ENCODE data around the gene L3MBTL1. TPM values are rescaled to one million over a fixed set of nuclear protein-coding genes. Genes with fewer than 3 reads are reported as not detected.
"Not testable (repeated sequence)": the region's sequence is repeated elsewhere in the genome, so short reads cannot be mapped to it uniquely, and the experiment has no call there.

The L3MBTL1 gene
- total and polyA plus RNA-seq, 3 donors from 2014 or later, result 16.9 to 68.1 (median 64.5) TPM

DNA sequence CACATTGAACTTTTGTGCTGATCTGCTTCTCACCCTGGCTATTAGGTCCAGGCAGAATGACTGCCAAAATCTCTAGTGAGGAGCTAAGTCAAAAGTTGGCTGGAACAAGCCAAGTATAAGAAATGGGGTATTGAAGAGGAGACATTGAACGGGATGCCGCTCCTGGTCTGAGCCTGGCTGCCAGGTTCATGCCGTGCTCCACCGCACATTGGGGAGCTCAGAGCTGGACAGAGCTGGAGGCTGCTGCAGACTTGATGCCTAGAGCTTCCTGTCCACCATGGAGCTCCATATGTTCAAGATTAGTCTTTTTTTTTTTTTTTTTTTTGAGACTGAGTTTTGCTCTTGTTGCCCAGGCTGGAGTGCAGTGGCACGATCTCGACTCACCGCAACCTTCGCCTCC lies 79.1 kb downstream of the L3MBTL1 start:
- Histone ChIP-seq H3K4me3 (no peak overlapping the region), H3K27me3 (no peaks in the 10 kb centered on the region), H3K27ac (peak overlapping the region in 1 of 2 donors; percentile 59), H3K4me1 (peaks cover 33% of the 10 kb centered on the region), H3K9me3 (no peaks in the 10 kb centered on the region), H3K36me3 (ENCODE audit: low read depth, missing control alignments) (no peaks in the 10 kb centered on the region)
- peak; percentile 64 for DNase-seq
- intact Hi-C loops (cut with DNase I; ENCODE audit: low total_unique reads), result no loop called here
- TF ChIP-seq, protein P1, sequence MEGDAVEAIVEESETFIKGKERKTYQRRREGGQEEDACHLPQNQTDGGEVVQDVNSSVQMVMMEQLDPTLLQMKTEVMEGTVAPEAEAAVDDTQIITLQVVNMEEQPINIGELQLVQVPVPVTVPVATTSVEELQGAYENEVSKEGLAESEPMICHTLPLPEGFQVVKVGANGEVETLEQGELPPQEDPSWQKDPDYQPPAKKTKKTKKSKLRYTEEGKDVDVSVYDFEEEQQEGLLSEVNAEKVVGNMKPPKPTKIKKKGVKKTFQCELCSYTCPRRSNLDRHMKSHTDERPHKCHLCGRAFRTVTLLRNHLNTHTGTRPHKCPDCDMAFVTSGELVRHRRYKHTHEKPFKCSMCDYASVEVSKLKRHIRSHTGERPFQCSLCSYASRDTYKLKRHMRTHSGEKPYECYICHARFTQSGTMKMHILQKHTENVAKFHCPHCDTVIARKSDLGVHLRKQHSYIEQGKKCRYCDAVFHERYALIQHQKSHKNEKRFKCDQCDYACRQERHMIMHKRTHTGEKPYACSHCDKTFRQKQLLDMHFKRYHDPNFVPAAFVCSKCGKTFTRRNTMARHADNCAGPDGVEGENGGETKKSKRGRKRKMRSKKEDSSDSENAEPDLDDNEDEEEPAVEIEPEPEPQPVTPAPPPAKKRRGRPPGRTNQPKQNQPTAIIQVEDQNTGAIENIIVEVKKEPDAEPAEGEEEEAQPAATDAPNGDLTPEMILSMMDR (IDR thresholded peaks at IDR 0.05), result no peak
- no peak for TF ChIP-seq POLR2A (IDR thresholded peaks at IDR 0.05)
- 54 to 69% methylated on average over 8 of the region's 8 CpGs for WGBS, 2 donors

- H3K36me3 ChIP-seq (ENCODE audit: low read depth, missing control alignments); H3K4me3 ChIP-seq; intact Hi-C loops (cut with DNase I; ENCODE audit: low total_unique reads); H3K9me3 ChIP-seq; H3K27me3 ChIP-seq; DNase-seq: not testable (repeated sequence)
- 68 to 69% methylated on average over 10 of the region's 10 CpGs for WGBS, 2 donors
- peaks cover 41% of the 10 kb centered on the region for H3K4me1 ChIP-seq
- H3K27ac ChIP-seq, result peak overlapping the region in 1 of 2 donors; percentile 59
These were observed 81.0 kb downstream of the L3MBTL1 start for GRCh38 chr20:43588526-43588925.

- Histone ChIP-seq H3K27me3 (no peaks in the 10 kb centered on the region), H3K4me3 (peak overlapping the region; percentile 85 to 95), H3K27ac (peak overlapping the region; percentile 79 to 88), H3K9me3 (no peaks in the 10 kb centered on the region), H3K36me3 (ENCODE audit: low read depth, missing control alignments) (no peaks in the 10 kb centered on the region), H3K4me1 (peaks cover 34% of the 10 kb centered on the region)
- TF ChIP-seq POLR2A (IDR thresholded peaks at IDR 0.05), result no peak
- TF ChIP-seq, protein P1 (IDR thresholded peaks at IDR 0.05), result no peak
- intact Hi-C loops (cut with DNase I; ENCODE audit: low total_unique reads), result no loop called here
- peak; percentile 46 for DNase-seq
- WGBS, 2 donors, result 20 to 21% methylated on average over 9 of the region's 9 CpGs
These were observed 82.5 kb downstream of the L3MBTL1 start for GRCh38 chr20:43590036-43590391.

DNA sequence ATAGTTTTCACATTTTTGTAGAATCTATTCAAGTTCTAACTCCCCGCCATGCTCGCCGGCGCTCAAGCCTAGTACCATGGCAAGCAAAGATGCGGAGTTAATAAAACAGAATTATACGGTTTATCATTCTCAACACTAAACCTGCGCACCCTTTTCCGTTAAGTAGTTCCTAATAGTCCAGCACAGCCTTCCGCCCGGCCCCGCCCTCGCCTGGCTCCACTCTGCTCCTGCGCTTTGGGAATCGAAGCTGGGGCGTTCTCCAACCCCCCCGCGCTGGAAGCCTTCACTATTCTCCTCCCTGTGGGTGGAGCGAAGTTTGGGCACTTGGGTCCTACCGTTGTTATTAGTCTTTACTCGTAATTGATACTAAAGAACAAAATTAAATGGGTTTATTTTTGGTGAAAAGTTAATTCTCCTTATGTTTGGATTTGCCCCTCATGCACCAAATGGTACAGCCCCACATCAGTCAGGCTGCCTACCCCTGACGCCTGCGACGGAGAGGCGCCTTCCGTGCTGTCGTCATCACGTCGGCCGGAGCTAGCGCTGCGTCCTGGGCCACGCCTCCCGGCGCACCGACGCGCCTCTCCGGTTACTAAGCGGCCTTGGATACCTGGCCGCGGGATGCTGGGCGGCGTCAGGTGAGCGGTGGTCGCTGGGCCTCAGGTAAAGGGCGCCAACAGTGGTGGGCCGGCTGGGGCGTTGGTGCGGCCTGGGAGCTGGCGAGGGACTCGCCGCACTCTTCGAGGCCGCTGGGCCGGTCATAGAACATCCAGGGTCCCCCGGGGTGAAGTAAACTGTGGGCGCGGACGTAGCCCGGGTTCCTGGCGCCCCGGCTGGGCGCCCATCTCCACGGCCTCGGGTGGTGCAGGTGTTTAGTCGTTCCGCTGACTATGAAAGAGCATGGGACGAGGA lies 83.2 kb downstream of the L3MBTL1 start, which contains the start of gene IFT52:
Gene IFT52 (plus strand): TSS at position 546 of the 912 bp plus-strand sequence. CDS start 3,762 bp downstream, outside the sequence.
- peak; percentile 95 for DNase-seq
- no peaks in the 10 kb centered on the region for H3K36me3 ChIP-seq (ENCODE audit: low read depth, missing control alignments)
- intact Hi-C loops (cut with DNase I; ENCODE audit: low total_unique reads), result no loop called here
- TF ChIP-seq, protein P1 (IDR thresholded peaks at IDR 0.05), result no peak
- TF ChIP-seq POLR2A (IDR thresholded peaks at IDR 0.05), result peak; percentile 23
- no peaks in the 10 kb centered on the region for H3K27me3 ChIP-seq
- peaks cover 34% of the 10 kb centered on the region for H3K4me1 ChIP-seq
- H3K4me3 ChIP-seq, result peak within 1 kb of the TSS; percentile 85 to 95
- no peaks in the 10 kb centered on the region for H3K9me3 ChIP-seq
- WGBS, 2 donors, result 1% methylated on average over 25 to 68 of the region's 68 CpGs
- H3K27ac ChIP-seq, result peak within 1 kb of the TSS; percentile 79 to 88

Small RNAs within 50 kb of the gene (small RNA-seq; reads per million reads assigned to genes)
- gene RNU6-1251P, result 0 reads per million in 2 donors

Other genes starting within 250 kb of the L3MBTL1 start
- 100 to 1,000 TPM in 1 of 2 donors, 10 to 100 TPM in 1; 90.4 to 127 TPM for gene SRSF6, start 49.8 kb upstream of the L3MBTL1 start, total RNA-seq
- 100.0 TPM for gene SRSF6, start 49.8 kb upstream of the L3MBTL1 start, polyA plus RNA-seq (ENCODE audit: insufficient read depth, low read depth, low replicate concordance)
- gene SGK2, start 51.3 kb downstream of the L3MBTL1 start, total RNA-seq, result 1 to 10 TPM; 6.2 to 8.5 TPM
- gene SGK2, start 51.3 kb downstream of the L3MBTL1 start, polyA plus RNA-seq (ENCODE audit: insufficient read depth, low read depth, low replicate concordance), result 1.3 TPM
- 10 to 100 TPM; 57.1 to 67.3 TPM for gene IFT52, start 83.2 kb downstream of the L3MBTL1 start, total RNA-seq
- 94.2 TPM for gene IFT52, start 83.2 kb downstream of the L3MBTL1 start, polyA plus RNA-seq (ENCODE audit: insufficient read depth, low read depth, low replicate concordance)
- gene MYBL2, start 159.4 kb downstream of the L3MBTL1 start, total RNA-seq, result 10 to 100 TPM; 27.7 to 32.9 TPM
- 31.2 TPM for gene MYBL2, start 159.4 kb downstream of the L3MBTL1 start, polyA plus RNA-seq (ENCODE audit: insufficient read depth, low read depth, low replicate concordance)
- gene GTSF1L, start 219.3 kb downstream of the L3MBTL1 start, total RNA-seq, result 100 to 1,000 TPM in 1 of 2 donors, 10 to 100 TPM in 1; 79.2 to 202 TPM
- gene GTSF1L, start 219.3 kb downstream of the L3MBTL1 start, polyA plus RNA-seq (ENCODE audit: insufficient read depth, low read depth, low replicate concordance), result 244 TPM

All from testis (tissue), 3 donors.